ENCODE results near the gene IRF2. TPM values are rescaled to one million over a fixed set of nuclear protein-coding genes. Genes with fewer than 3 reads are reported as not detected.

IRF2 gene
- total RNA-seq, 1 donor from 2014 or later = 16.1 TPM

DNA sequence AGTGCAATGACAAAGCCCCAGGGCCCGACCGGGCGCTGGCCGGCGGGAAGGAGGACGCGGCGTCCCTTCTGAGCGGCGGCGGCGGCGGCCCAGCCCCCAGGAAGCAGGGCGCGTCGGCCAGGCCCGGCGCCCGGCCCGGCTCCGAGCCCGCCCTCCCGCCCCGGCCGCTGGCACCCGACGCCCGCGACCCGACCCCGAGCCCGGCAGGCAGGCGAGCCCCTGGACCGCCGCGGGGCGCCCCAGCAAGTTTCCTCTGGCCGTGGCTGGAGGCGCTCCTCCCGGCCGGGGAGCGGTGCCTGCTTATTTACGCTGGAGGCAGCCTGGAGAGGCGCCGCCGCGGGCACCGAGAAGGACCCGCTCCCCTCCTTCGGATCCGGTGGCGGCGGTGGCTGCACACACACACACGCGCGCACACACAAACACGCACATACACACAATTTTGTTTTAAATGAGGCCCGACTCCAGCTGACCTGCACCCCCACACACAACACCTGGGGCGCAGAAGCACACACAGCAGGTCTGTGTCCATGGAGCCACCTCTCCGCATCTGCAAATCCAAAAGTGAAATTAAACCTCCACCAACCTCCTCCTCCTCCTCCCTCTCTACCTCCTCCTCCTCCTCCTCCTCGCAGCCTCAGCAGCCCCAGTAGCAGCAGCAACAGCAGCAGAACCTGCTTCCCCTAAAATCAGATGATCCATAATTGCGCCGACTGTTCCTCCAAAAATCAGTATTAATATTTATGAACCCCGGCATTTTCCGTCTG lies 669 bp downstream of the IRF2 start:
- peak overlapping the region; percentile 70 for H3K4me3 ChIP-seq
- Mint-ChIP-seq H3K9me3 (no peaks in the 10 kb centered on the region), H3K27ac (peak overlapping the region; percentile 71), H3K4me3 (peak overlapping the region; percentile 99), H3K27me3 (ENCODE audit: insufficient read depth, low read depth) (peaks cover 9% of the 10 kb centered on the region), H3K36me3 (peaks cover 3% of the 10 kb centered on the region), H3K4me1 (peaks cover 40% of the 10 kb centered on the region)
- H3K27me3 ChIP-seq = peaks cover 7% of the 10 kb centered on the region
- DNase-seq (ENCODE audit: low spot score) = peak; percentile 75
- H3K79me2 ChIP-seq (ENCODE audit: low read depth) = peaks cover 46% of the 10 kb centered on the region
- H2AFZ ChIP-seq (replicated peaks) = peak overlapping the region; percentile 43
- TF ChIP-seq EZH2phosphoT487 (IDR thresholded peaks at IDR 0.05) (no peak), EZH2 (IDR thresholded peaks at IDR 0.05) (no peak)
- TF ChIP-seq, protein P1, sequence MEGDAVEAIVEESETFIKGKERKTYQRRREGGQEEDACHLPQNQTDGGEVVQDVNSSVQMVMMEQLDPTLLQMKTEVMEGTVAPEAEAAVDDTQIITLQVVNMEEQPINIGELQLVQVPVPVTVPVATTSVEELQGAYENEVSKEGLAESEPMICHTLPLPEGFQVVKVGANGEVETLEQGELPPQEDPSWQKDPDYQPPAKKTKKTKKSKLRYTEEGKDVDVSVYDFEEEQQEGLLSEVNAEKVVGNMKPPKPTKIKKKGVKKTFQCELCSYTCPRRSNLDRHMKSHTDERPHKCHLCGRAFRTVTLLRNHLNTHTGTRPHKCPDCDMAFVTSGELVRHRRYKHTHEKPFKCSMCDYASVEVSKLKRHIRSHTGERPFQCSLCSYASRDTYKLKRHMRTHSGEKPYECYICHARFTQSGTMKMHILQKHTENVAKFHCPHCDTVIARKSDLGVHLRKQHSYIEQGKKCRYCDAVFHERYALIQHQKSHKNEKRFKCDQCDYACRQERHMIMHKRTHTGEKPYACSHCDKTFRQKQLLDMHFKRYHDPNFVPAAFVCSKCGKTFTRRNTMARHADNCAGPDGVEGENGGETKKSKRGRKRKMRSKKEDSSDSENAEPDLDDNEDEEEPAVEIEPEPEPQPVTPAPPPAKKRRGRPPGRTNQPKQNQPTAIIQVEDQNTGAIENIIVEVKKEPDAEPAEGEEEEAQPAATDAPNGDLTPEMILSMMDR (IDR thresholded peaks at IDR 0.05) = no peak
- H3K27ac ChIP-seq = no peak overlapping the region
- peaks cover 14% of the 10 kb centered on the region for H4K20me1 ChIP-seq (ENCODE audit: low read depth)
- no peak overlapping the region for H3K9ac ChIP-seq
- peaks cover 8% of the 10 kb centered on the region for H3K4me1 ChIP-seq
- peak overlapping the region; percentile 94 for H3K4me2 ChIP-seq
- H3F3A ChIP-seq (ENCODE audit: low read depth) = peaks cover 23% of the 10 kb centered on the region
- no peaks in the 10 kb centered on the region for H3K36me3 ChIP-seq
- H3K9me3 ChIP-seq (ENCODE audit: low read depth) = no peaks in the 10 kb centered on the region

DNA sequence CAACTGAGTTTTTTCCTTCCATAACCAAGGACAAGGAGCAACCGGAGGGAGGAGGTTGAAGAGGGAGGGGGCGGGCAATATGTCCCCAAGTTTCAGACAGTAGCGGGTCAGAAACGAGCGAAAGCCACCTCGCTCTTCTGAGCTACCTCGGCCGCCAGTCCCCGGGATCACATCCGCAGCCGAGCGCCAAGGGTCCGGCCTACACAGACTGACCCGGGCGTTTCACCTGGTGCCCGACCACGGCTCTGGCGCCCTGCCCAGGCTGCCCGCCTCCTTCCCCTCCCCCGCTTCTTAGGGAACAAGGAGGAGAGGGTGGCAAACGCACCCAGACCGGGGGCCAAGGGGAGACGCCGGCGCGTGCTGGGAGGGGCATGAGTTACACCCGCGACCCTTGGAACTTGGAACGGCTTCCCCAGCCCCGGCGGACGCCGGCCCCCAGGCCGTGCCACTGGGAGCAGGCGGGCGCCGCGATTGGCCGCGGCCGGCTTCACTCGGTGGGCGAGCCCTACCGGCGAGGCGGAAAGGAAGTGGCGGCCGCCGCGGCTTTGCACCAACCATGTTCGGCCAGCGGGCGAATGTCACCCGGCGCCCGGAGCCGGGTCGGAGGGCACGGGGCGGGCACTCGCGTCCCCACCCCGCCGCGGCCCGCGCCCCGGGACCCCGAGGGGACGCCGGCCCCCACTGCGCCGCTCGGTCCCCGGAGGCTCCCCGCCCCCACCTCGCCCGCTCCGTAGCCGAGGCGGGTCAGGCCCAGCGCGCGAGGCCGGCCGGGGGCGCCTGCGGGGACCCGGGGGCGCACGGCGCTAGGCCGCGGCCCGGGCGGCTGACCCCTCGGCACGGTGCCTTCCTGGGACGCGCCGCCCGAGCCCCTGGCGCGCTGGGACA lies 1.5 kb downstream of the IRF2 start:
- Histone ChIP-seq H3K27me3 (peaks cover 7% of the 10 kb centered on the region), H3K4me2 (peak overlapping the region; percentile 94), H3K9ac (peak overlapping the region; percentile 55), H3F3A (ENCODE audit: low read depth) (peaks cover 23% of the 10 kb centered on the region), H3K36me3 (no peaks in the 10 kb centered on the region), H3K4me3 (peak overlapping the region; percentile 70), H4K20me1 (ENCODE audit: low read depth) (peaks cover 14% of the 10 kb centered on the region), H3K79me2 (ENCODE audit: low read depth) (peaks cover 53% of the 10 kb centered on the region), H3K27ac (peak overlapping the region; percentile 44), H3K4me1 (peaks cover 8% of the 10 kb centered on the region), H3K9me3 (ENCODE audit: low read depth) (no peaks in the 10 kb centered on the region), H2AFZ (replicated peaks) (peak overlapping the region; percentile 35)
- peak overlapping the region; percentile 97 for H3K27ac Mint-ChIP-seq
- no peak for TF ChIP-seq EZH2phosphoT487 (IDR thresholded peaks at IDR 0.05)
- TF ChIP-seq, protein P1 (IDR thresholded peaks at IDR 0.05) = peak; percentile 14
- peaks cover 36% of the 10 kb centered on the region for H3K4me1 Mint-ChIP-seq
- no peaks in the 10 kb centered on the region for H3K9me3 Mint-ChIP-seq
- peak; percentile 86 for DNase-seq (ENCODE audit: low spot score)
- H3K4me3 Mint-ChIP-seq = peak overlapping the region; percentile 97
- peaks cover 4% of the 10 kb centered on the region for H3K36me3 Mint-ChIP-seq
- peaks cover 9% of the 10 kb centered on the region for H3K27me3 Mint-ChIP-seq (ENCODE audit: insufficient read depth, low read depth)

DNA sequence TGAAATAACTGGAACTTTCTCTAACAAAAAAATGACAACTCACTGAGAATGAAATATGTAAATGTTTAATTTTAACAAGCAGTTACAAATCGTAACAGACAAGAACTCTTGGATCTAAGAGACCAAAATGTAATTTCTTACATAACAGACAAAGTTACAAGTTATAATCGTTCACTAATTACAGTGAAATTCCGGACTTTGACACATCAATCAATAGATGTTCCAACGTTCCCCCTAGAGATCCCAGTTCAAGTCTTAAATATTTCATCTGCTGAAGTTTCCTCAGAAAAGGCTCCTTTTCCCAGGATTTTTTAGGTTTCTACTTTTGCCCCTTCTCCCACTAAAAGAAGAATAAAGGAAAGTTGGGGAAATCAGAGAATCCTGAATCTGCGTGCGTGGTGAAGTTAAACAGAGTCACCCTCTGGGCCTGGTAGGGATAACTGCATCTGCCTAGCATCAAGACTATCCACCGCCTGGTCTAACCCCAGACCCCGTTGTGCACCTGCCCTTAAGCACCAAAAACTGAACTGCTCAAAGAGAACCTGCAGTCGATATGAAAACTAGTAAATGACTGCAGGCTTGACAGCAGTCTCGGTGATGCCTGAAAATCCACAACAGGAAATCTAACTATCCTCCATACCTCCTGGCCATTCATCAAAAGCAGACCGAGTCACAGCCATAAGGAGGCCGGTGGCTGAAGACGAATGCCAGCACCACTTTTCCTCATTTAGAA lies 2.3 kb downstream of the IRF2 start:
- Histone ChIP-seq H2AFZ (replicated peaks) (peak overlapping the region; percentile 35), H3K9me3 (ENCODE audit: low read depth) (no peaks in the 10 kb centered on the region), H3K27me3 (peaks cover 7% of the 10 kb centered on the region), H3K4me1 (peaks cover 8% of the 10 kb centered on the region), H3K79me2 (ENCODE audit: low read depth) (peaks cover 61% of the 10 kb centered on the region), H3K36me3 (no peaks in the 10 kb centered on the region), H3K9ac (no peak overlapping the region), H4K20me1 (ENCODE audit: low read depth) (peaks cover 14% of the 10 kb centered on the region), H3K27ac (no peak overlapping the region), H3F3A (ENCODE audit: low read depth) (peaks cover 23% of the 10 kb centered on the region), H3K4me2 (peak overlapping the region; percentile 94), H3K4me3 (peak overlapping the region; percentile 70)
- no peaks in the 10 kb centered on the region for H3K9me3 Mint-ChIP-seq
- peaks cover 8% of the 10 kb centered on the region for H3K36me3 Mint-ChIP-seq
- peak overlapping the region; percentile 97 for H3K4me3 Mint-ChIP-seq
- H3K27ac Mint-ChIP-seq = peak overlapping the region; percentile 97
- H3K27me3 Mint-ChIP-seq (ENCODE audit: insufficient read depth, low read depth) = peaks cover 9% of the 10 kb centered on the region
- peak; percentile 30 for DNase-seq (ENCODE audit: low spot score)
- TF ChIP-seq EZH2phosphoT487 (IDR thresholded peaks at IDR 0.05) = no peak
- H3K4me1 Mint-ChIP-seq = peaks cover 31% of the 10 kb centered on the region

Measured in neural progenitor cell (in vitro differentiated cells).